Aorta (tissue), 5 donors: ENCODE data around the gene ICAM5. TPM values are rescaled to one million over a fixed set of nuclear protein-coding genes. Genes with fewer than 3 reads are reported as not detected.
A peak's percentile ranks its signal among the peaks of the same experiment; 100 is the strongest.
"Not testable (repeated sequence)": the region's sequence is repeated elsewhere in the genome, so short reads cannot be mapped to it uniquely, and the experiment has no call there.

Source experiments
- ATAC-seq: fragments of 200-7000 bp; cut with Tn5 transposase; one replicate; pipeline ENCODE4 v1.9.1; 2022; ENCODE audit warnings: moderate library complexity; ENCODE audit not compliant: low FRiP score
- DNase-seq, 2 donors: peaks; one replicate each; pipeline ENCODE4 v3.0.0-alpha.2; 2020
- H3K27ac ChIP-seq, 2 donors: one replicate each; pipeline ENCODE4 v1.5.1; 2013; ENCODE audit warnings: low read length in 2 of 2, mild to moderate bottlenecking in 2 of 2, moderate library complexity in 2 of 2, control low read depth in 1 of 2, inconsistent platforms in 1 of 2, low read depth in 1 of 2
- H3K27me3 ChIP-seq, 2 donors: one replicate each; pipeline ENCODE4 v1.6.1; 2013; ENCODE audit warnings: control low read depth in 1 of 2, low read length in 1 of 2, mild to moderate bottlenecking in 1 of 2, moderate library complexity in 1 of 2; ENCODE audit not compliant: insufficient read depth in 2 of 2, control insufficient read depth in 1 of 2
- H3K36me3 ChIP-seq, 2 donors: one replicate each; pipeline ENCODE4 v1.6.1; 2013; ENCODE audit warnings: control low read depth in 1 of 2, low read length in 1 of 2, mild to moderate bottlenecking in 1 of 2; ENCODE audit not compliant: insufficient read depth in 2 of 2, control insufficient read depth in 1 of 2
- H3K4me1 ChIP-seq, 2 donors: one replicate each; pipeline ENCODE4 v1.6.1; 2013; ENCODE audit warnings: low read length in 2 of 2, control low read depth in 1 of 2, mild to moderate bottlenecking in 1 of 2, moderate library complexity in 1 of 2; ENCODE audit not compliant: insufficient read depth in 2 of 2, control insufficient read depth in 1 of 2
- H3K4me3 ChIP-seq, 2 donors: one replicate each; pipeline ENCODE4 v1.5.1; 2013; ENCODE audit warnings: low read length in 2 of 2, control low read depth in 1 of 2, mild to moderate bottlenecking in 1 of 2
- H3K9me3 ChIP-seq: one replicate; pipeline ENCODE4 v1.6.1; 2013; ENCODE audit warnings: mild to moderate bottlenecking, low read length; ENCODE audit not compliant: control insufficient read depth
- WGBS, 2 donors: extraction: QIAGEN DNeasy Blood & Tissue Kit; methylation state at CpG; one replicate each; pipeline ENCODE4 v1.1.7; 2013; 5-methylcytosine and 5-hydroxymethylcytosine counted together
- intact Hi-C, 2 donors: fragments of 100-400 bp; cut with DNase I; formaldehyde crosslinking; loops; one replicate each; pipeline versions ENCODE4 v1.14.2 to v1.15.0; 2022
- polyA plus RNA-seq, 2 donors: library from polyadenylated mRNA; stranded (reverse); fragments of 200-250 nt; gene quantifications; one replicate each; pipeline ENCODE4 v1.2.3, GENCODE V29; 2013
- total RNA-seq, 2 donors: library from RNA; stranded (reverse); fragmentation: NEBNext Ultra II Directional; extraction: Animal tissue kit (Norgen Biotek cat#: 25700); gene quantifications; one replicate each; pipeline ENCODE4 v1.2.1, GENCODE V29; 2021
- donor health status: healthy with polysubstance abuse.
- donor health status: Bipolar disorder and iron deficiency.
- donor health status: DM: no; HTN: no; CAD: no.
- donor health status: DM: no; HTN: no; CAD: no.
- donor health status: DM: yes; HTN: yes; CAD: no.

ICAM5 gene
- total and polyA plus RNA-seq, 4 donors, result 0.10 to 2.5 (median 1.3) TPM; not detected in 1

- ATAC-seq (no peak), DNase-seq (no peak)
- Histone ChIP-seq H3K27me3 (no peaks in the 10 kb centered on the region), H3K36me3 (no peaks in the 10 kb centered on the region), H3K4me1 (no peaks in the 10 kb centered on the region), H3K27ac (no peak overlapping the region), H3K9me3 (no peaks in the 10 kb centered on the region), H3K4me3 (no peak overlapping the region)
- intact Hi-C loops, result no loop called here
- 91 to 94% methylated on average over 1 of the region's 1 CpG for WGBS, 2 donors
Measured at GRCh38 chr19:10278935-10279334, 10.8 kb upstream of the ICAM5 start.

GRCh38 chr19:10279737-10280442 is 9.9 kb upstream of the ICAM5 start:
- no peak for DNase-seq
- Histone ChIP-seq H3K27ac (no peak overlapping the region), H3K4me3 (no peak overlapping the region), H3K4me1 (no peaks in the 10 kb centered on the region), H3K36me3 (no peaks in the 10 kb centered on the region), H3K9me3 (no peaks in the 10 kb centered on the region), H3K27me3 (no peaks in the 10 kb centered on the region)
- 86 to 89% methylated on average over 5 of the region's 5 CpGs for WGBS, 2 donors
- intact Hi-C loops, result no loop called here
- no peak for ATAC-seq

- 93 to 94% methylated on average over 5 of the region's 5 CpGs for WGBS, 2 donors
- H3K36me3 ChIP-seq, intact Hi-C loops, H3K4me3 ChIP-seq, H3K27me3 ChIP-seq, H3K9me3 ChIP-seq, ATAC-seq, H3K4me1 ChIP-seq, DNase-seq, H3K27ac ChIP-seq: not testable (repeated sequence)
Measured at GRCh38 chr19:10282043-10282442, 7.7 kb upstream of the ICAM5 start.

- H3K9me3 ChIP-seq, result no peaks in the 10 kb centered on the region
- DNase-seq (no peak), ATAC-seq (no peak)
- no peaks in the 10 kb centered on the region for H3K27me3 ChIP-seq
- H3K36me3 ChIP-seq, result no peaks in the 10 kb centered on the region
- WGBS, 2 donors, result 75 to 76% methylated on average over 23 of the region's 23 CpGs
- H3K4me1 ChIP-seq, result no peaks in the 10 kb centered on the region
- intact Hi-C loops, result no loop called here
- H3K4me3 ChIP-seq, result no peak overlapping the region
- no peak overlapping the region for H3K27ac ChIP-seq
Measured at GRCh38 chr19:10283301-10284064, 6.3 kb upstream of the ICAM5 start.

GRCh38 chr19:10284065-10284959 is 5.4 kb upstream of the ICAM5 start:
- no peaks in the 10 kb centered on the region for H3K36me3 ChIP-seq
- no peaks in the 10 kb centered on the region for H3K4me1 ChIP-seq
- no peak overlapping the region for H3K4me3 ChIP-seq
- intact Hi-C loops, result no loop called here
- ATAC-seq (no peak), DNase-seq (no peak)
- no peaks in the 10 kb centered on the region for H3K27me3 ChIP-seq
- no peak overlapping the region for H3K27ac ChIP-seq
- WGBS, 2 donors, result 93 to 94% methylated on average over 34 of the region's 34 CpGs
- H3K9me3 ChIP-seq, result no peaks in the 10 kb centered on the region

- ATAC-seq, result no peak
- H3K27ac ChIP-seq, result no peak overlapping the region
- intact Hi-C loops, result no loop called here
- H3K4me1 ChIP-seq, result no peaks in the 10 kb centered on the region
- H3K4me3 ChIP-seq, result no peak overlapping the region
- DNase-seq, result no peak
- H3K36me3 ChIP-seq, result no peaks in the 10 kb centered on the region
- H3K27me3 ChIP-seq, result no peaks in the 10 kb centered on the region
- no peaks in the 10 kb centered on the region for H3K9me3 ChIP-seq
- WGBS, 2 donors, result 97 to 98% methylated on average over 13 of the region's 13 CpGs
Measured at GRCh38 chr19:10284960-10285278, 4.8 kb upstream of the ICAM5 start.

GRCh38 chr19:10285393-10285792 is 4.4 kb upstream of the ICAM5 start:
- H3K36me3 ChIP-seq, result no peaks in the 10 kb centered on the region
- WGBS, 2 donors, result 94 to 96% methylated on average over 4 of the region's 4 CpGs
- H3K4me3 ChIP-seq, result no peak overlapping the region
- intact Hi-C loops, result no loop called here
- no peaks in the 10 kb centered on the region for H3K4me1 ChIP-seq
- DNase-seq (no peak), ATAC-seq (no peak)
- H3K9me3 ChIP-seq, result no peaks in the 10 kb centered on the region
- no peak overlapping the region for H3K27ac ChIP-seq
- no peaks in the 10 kb centered on the region for H3K27me3 ChIP-seq

- Histone ChIP-seq H3K4me1 (no peaks in the 10 kb centered on the region), H3K27me3 (no peaks in the 10 kb centered on the region), H3K4me3 (no peak within 1 kb of the TSS), H3K36me3 (no peaks in the 10 kb centered on the region), H3K9me3 (no peaks in the 10 kb centered on the region), H3K27ac (no peak within 1 kb of the TSS)
- ATAC-seq (peak; percentile 67), DNase-seq (peak in 1 of 2 donors; percentile 81)
- intact Hi-C loops, result no loop called here
- 3% methylated on average over 57 to 59 of the region's 59 CpGs for WGBS, 2 donors
Measured at GRCh38 chr19:10286803-10287737, 2.7 kb upstream of the ICAM5 start, which contains the start of gene ICAM4. ICAM4 (plus strand) TSS chr19:10286955; CDS start chr19:10287013, 58 bp downstream.
